Measurements from ENCODE around the gene TET3. TPM values are rescaled to one million over a fixed set of nuclear protein-coding genes. Genes with fewer than 3 reads are reported as not detected.

TET3 gene
- total and polyA plus RNA-seq, 2 of the 4 experiments (the other 2 are of a cell fraction) = 1.6 to 1.8 TPM

- no peak overlapping the region for H4K91ac ChIP-seq (ENCODE audit: insufficient read depth, low read depth, low read length)
- no peak overlapping the region for H3K23ac ChIP-seq (ENCODE audit: low read depth, low read length)
- H3K9me3 ChIP-seq (ENCODE audit: control insufficient read depth, insufficient read depth, low read length) = no peaks in the 10 kb centered on the region
- no peak overlapping the region for H3K4ac ChIP-seq (ENCODE audit: low read depth, low read length)
- no peak overlapping the region for H3K56ac ChIP-seq (ENCODE audit: extremely low read depth, insufficient read depth, low read length)
- H3K4me3 ChIP-seq (ENCODE audit: insufficient read depth, low read depth, low read length) = no peak overlapping the region
- H3K79me1 ChIP-seq (ENCODE audit: low read depth in 1 of 2, low read length in 2 of 2) = no peaks in the 10 kb centered on the region
- DNase-seq (no peak), ATAC-seq (ENCODE audit: low read depth) (no peak)
- H3K14ac ChIP-seq (replicated peaks; ENCODE audit: low read depth, low read length) = no peak overlapping the region
- H3K36me3 ChIP-seq (ENCODE audit: control insufficient read depth, insufficient read depth, low read length) = no peaks in the 10 kb centered on the region
- H2BK5ac ChIP-seq (ENCODE audit: low read depth, low read length, poor library complexity, severe bottlenecking) = no peak overlapping the region
- peaks cover 4% of the 10 kb centered on the region for H3K4me1 ChIP-seq (ENCODE audit: control insufficient read depth, insufficient read depth, low read length)
- H2AFZ ChIP-seq (replicated peaks; ENCODE audit: low read length, poor library complexity) = no peak overlapping the region
- TF ChIP-seq MAZ (IDR thresholded peaks at IDR 0.05; ENCODE audit: borderline replicate concordance, low read depth, low read length) (no peak), BHLHE40 (IDR thresholded peaks at IDR 0.05; ENCODE audit: low read depth, low read length) (no peak), MAFK (IDR thresholded peaks at IDR 0.05; ENCODE audit: low read depth, low read length) (no peak), CTCF (conservative IDR thresholded peaks at IDR 0.05; ENCODE audit: low read depth, low read length) (no peak), CHD1 (IDR thresholded peaks at IDR 0.05; ENCODE audit: low read depth, low read length) (no peak), USF2 (IDR thresholded peaks at IDR 0.05; ENCODE audit: low read depth, low read length) (no peak), MXI1 (IDR thresholded peaks at IDR 0.05; ENCODE audit: borderline replicate concordance, low read depth, low read length) (no peak), RFX5 (IDR thresholded peaks at IDR 0.05; ENCODE audit: low read depth, low read length) (no peak), FOS (IDR thresholded peaks at IDR 0.05; ENCODE audit: low read depth, low read length) (no peak), RAD21 (IDR thresholded peaks at IDR 0.05; ENCODE audit: low read length) (no peak), SMC3 (IDR thresholded peaks at IDR 0.05; ENCODE audit: low read depth, low read length) (no peak), NFE2L2 (IDR thresholded peaks at IDR 0.05; ENCODE audit: low read depth, low read length) (no peak)
- CTCF ChIA-PET = no interaction called here
- no peak overlapping the region for H3K27ac ChIP-seq (ENCODE audit: insufficient read depth, low read length)
- H2BK120ac ChIP-seq (ENCODE audit: low read depth, low read length) = no peak overlapping the region
- in situ Hi-C loops (cut with MboI; ENCODE audit: low sequenced_read_pairs) = no loop called here
- dilution Hi-C loops (cut with HindIII; ENCODE audit: low sequenced_read_pairs, unreplicated experiment) = no loop called here
- POLR2A ChIA-PET (ENCODE audit: unreplicated experiment) = no interaction called here
- H2AK5ac ChIP-seq (ENCODE audit: low read depth, low read length) = no peak overlapping the region
- H4K8ac ChIP-seq (ENCODE audit: low read depth in 2 of 2, low read length in 2 of 2) = no peak overlapping the region
- no peak overlapping the region for H3K9ac ChIP-seq (ENCODE audit: low read depth, low read length)
- no peaks in the 10 kb centered on the region for H4K20me1 ChIP-seq (ENCODE audit: insufficient read depth, low read length)
- no peak overlapping the region for H3K4me2 ChIP-seq (ENCODE audit: low read depth, low read length)
- H3K9me1 ChIP-seq (ENCODE audit: insufficient read depth, low read length) = peaks cover 8% of the 10 kb centered on the region
- H2AK9ac ChIP-seq (replicated peaks; ENCODE audit: low read depth, low read length, poor library complexity) = no peak overlapping the region
- no peak overlapping the region for H2BK20ac ChIP-seq (ENCODE audit: low read depth, low read length)
- H3K27me3 ChIP-seq (ENCODE audit: control insufficient read depth, insufficient read depth, low read length) = no peaks in the 10 kb centered on the region; the same call in 1 of the 2 replicates
- no TSS peak for BruUV-seq (replicated peaks)
- intact Hi-C loops (cut with micrococcal nuclease) = no loop called here
- no peak overlapping the region for H3K18ac ChIP-seq (ENCODE audit: low read depth, low read length)
- no CpG with 5 or more reads among the region's 1 CpG for WGBS, 2 experiments (ENCODE audit: extremely low coverage in 2 of 2, insufficient read length in 1 of 2)
- H4K5ac ChIP-seq (ENCODE audit: low read depth, low read length) = no peak overlapping the region
- no peak overlapping the region for H2BK15ac ChIP-seq (ENCODE audit: low read depth, low read length)
Measured at GRCh38 chr2:73976803-73977202, 7.9 kb upstream of the TET3 start.
